CD4-positive, alpha-beta T cell treated with Interferon gamma for 1 hour (primary cell): ENCODE data around the gene PRDX4.
"Not testable (repeated sequence)": the region's sequence is repeated elsewhere in the genome, so short reads cannot be mapped to it uniquely, and the experiment has no call there.

Experiments used
- DNase-seq: peaks from one replicate; pipeline ENCODE4 v3.0.0-alpha.2; 2020

PRDX4 gene

GRCh38 chrX:23676486-23676885 is 9.2 kb downstream of the PRDX4 start:
- not testable (repeated sequence) for DNase-seq

- DNase-seq: no peak
Measured at GRCh38 chrX:23692166-23692565, 24.9 kb downstream of the PRDX4 start.

- peak; percentile 32 for DNase-seq
Measured at GRCh38 chrX:23694606-23695005, 27.3 kb downstream of the PRDX4 start.

GRCh38 chrX:23699636-23700194 is 32.4 kb downstream of the PRDX4 start:
- DNase-seq: peak; percentile 22

GRCh38 chrX:23704673-23705206 is 37.4 kb downstream of the PRDX4 start:
- DNase-seq: no peak

GRCh38 chrX:23705235-23705634 is 37.9 kb downstream of the PRDX4 start:
- no peak for DNase-seq

- no peak for DNase-seq
Measured at GRCh38 chrX:23720117-23720677, 52.9 kb downstream of the PRDX4 start.

GRCh38 chrX:23726191-23726590 is 58.9 kb downstream of the PRDX4 start:
- DNase-seq: no peak

- DNase-seq: no peak
Measured at GRCh38 chrX:23727206-23727605, 59.9 kb downstream of the PRDX4 start.

- DNase-seq: no peak
Measured at GRCh38 chrX:23729214-23729613, 61.9 kb downstream of the PRDX4 start.

GRCh38 chrX:23731951-23732350 is 64.7 kb downstream of the PRDX4 start:
- no peak for DNase-seq

- no peak for DNase-seq
Measured at GRCh38 chrX:23732704-23733103, 65.4 kb downstream of the PRDX4 start.
